GM19372 (cell line): ENCODE results near the gene SLC5A12.
"Not testable (repeated sequence)": the region's sequence is repeated elsewhere in the genome, so short reads cannot be mapped to it uniquely, and the experiment has no call there.

Experiments used
- ATAC-seq: cut with Tn5 transposase; IDR thresholded peaks from one replicate; pipeline ENCODE4 v1.9.1; 2021; ENCODE audit warnings: mild to moderate bottlenecking, low read depth, moderate library complexity; ENCODE audit not compliant: unreplicated experiment

Gene SLC5A12

DNA sequence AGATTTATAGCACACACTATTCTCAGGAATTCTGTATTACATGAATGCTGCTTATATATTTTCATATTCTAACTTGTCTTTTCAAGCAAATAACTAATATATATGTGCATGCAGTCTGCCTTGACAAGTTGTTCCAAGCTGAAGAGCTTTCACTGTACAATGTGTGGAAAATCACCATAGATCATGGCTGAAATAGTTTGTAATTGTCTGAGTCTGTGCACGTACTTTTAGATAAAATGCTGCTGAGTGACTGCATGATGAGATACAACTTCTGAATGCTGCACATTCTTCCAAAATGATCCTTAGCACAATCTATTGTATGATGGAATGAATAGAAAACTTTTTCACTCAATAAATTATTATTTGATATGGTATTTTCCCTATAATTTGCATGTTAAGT is 58.9 kb downstream of the SLC5A12 start:
- no peak for ATAC-seq

DNA sequence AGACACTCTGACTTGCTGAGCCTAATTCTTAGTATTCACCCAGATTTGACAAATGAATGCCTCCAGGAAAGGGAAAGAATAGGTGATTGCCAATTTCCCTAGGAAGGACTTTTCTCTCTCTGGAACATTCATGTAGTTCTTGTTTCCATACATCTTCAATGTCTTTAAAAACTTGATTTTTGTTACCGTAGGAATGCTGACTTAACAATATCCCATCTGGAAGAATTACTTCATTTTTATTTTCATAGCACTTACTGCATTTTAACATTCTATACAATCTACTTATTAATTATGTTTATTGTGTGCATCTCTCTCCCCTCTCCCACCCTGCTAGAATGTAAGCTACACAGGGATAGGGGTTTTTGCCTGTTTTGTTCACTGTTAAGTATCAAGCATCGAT is 66.6 kb downstream of the SLC5A12 start:
- no peak for ATAC-seq

DNA sequence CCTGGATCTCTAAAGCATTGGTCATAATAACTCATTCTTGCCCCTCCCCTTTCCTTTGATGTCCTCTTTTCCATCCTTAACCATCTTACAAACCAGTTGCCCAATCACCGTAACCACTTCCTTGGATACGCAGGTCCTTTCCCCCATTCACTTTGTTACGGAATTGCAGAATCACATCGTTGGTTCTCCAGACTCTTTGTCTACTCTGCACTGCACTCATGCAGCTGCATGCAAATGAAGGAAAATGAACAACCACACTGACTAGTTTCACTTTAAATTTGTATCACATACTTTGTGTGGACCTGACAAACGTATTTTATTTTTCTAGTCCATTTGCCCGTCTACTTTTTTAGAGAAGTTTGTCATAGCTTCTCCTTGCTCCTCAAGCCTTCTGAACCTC is 69.9 kb downstream of the SLC5A12 start:
- no peak for ATAC-seq

DNA sequence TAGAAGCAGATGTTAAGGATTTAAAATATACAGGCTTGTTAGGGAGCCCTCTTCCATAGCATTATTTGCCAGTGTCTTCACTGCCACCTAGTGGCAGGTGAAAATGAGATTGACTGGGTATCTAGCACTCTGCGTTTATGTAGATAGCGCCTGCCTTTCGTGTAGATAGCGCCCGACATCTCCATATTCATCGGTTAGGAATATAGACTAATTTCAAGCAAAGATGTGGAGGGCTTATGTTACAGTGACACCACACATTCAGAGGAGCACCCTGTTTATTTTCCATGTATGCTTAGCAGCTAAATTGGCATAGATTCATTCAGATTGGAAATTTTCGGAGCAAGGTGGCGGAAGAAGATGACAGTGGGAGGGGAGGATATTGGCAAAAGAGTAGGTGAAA is 72.0 kb downstream of the SLC5A12 start:
- peak; percentile 78 for ATAC-seq

DNA sequence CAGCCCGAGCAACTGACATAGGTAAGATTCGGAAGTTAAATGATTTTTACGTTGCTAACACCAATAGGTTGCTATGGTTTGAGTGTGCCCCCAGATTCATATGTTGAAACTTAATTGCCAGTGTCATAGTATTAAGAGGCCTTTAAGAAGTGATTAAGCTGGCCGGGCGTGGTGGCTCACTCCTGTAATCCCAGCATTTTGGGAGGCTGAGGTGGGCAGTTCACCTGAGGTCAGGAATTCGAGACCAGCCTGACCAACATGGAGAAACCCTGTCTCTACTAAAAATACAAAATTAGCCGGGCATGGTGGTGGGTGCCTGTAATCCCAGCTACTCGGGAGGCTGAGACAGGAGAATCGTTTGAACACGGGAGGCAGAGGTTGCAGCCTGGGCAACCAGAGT is 78.5 kb downstream of the SLC5A12 start:
- ATAC-seq, result not testable (repeated sequence)

DNA sequence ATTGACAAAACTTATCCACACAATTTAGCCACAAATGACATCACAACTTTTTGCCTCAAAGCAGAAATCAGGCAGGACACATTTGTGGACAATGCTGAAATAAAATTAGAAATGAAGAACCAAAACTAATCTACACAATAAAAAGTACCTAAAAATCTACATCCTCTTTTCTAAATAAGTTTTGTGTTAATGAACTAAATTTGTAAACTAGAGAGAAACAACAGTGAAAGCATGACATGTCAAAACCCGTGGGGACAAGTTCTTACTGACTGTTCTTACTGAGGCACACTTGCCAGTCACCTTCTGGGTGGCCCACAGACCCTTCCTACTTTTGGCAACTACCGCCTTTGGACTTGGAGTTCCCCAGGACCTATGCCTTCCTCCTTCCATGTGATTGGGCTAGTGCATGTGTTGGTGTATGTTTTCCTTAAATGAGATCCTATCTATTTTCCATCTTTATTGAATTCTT is 89.1 kb downstream of the SLC5A12 start:
- ATAC-seq, result peak; percentile 57

DNA sequence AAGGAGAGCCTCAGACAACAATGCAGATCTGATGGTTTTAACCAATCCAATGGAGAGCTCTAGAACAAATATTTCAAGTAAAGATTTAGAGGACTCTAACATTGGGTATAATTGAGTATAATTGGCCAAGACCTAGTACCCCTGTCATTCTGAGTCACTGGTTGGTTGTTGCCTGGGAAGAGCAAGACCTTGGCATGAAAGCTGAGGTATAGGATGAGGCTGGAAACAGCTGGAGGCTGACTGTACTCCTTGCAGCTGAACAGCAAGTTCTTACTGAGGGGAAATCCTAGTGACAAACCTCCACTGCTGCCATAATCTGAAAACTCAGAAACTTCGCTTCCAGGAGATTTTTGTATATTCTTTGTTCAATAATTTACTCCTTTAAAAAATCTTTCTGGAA is 95.5 kb downstream of the SLC5A12 start:
- ATAC-seq, result no peak

DNA sequence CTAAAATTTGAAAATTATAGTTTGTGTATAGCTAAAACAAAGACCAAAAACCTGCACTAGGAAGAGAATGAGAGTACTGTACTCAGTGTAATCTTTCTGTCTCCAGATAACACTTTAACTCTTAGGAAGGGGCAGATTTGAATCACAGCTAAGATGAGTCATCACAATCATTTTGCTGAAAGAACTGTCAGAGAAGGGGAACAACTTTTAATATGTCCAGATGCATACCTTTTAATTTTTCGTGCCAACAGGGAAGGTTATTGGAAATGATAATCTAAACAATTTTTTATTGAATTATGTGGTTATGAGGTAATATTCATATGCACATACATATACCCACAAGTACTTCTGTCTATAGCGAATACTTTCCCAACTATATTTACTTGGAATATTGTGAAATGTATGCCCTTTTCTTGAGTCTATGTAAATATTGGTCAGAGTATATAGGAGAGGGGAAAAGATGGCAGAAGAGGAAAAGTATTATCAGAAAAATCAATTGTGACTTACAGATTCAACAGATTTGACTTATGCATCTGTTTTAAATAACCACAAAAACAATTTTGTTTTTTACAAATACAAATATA is 98.7 kb downstream of the SLC5A12 start:
- ATAC-seq, result no peak

DNA sequence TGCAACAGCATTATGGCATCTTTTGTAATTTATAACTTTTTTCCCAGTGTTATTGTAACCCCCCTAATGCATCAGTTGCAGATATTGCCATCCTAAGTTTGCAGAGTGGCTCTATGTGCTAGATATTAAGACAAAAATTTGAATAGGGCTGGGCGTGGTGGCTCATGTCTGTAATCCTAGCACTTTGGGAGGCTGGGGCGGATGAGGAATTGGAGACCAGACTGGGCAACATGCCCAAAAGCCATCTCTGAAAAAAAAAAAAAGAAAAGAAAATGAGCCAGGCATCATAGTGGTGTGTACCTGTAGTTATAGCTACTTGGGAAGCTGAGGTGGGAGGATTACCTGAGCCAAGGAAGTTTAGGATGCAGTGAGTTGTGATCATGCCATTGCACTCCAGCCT is 99.7 kb downstream of the SLC5A12 start:
- ATAC-seq, result no peak

DNA sequence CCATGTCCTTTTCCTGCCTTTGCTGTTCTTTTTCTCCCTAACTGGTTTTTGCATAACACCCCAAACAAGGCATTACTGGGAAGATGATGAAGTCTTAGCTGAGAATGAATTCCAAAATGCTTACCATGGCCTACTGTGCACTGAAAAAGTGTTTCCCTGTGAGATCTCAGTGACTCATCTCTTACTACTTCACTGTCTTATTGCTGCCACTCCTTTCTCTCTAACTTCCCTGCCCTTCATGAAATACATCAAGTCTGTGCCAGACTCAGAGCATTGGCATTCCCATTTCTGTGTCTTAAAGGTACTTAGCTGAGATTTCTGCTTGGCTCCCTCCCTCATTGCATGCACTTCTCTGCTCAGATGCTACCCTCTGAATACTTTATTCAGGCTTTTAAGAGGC is 100.7 kb downstream of the SLC5A12 start:
- ATAC-seq, result no peak

DNA sequence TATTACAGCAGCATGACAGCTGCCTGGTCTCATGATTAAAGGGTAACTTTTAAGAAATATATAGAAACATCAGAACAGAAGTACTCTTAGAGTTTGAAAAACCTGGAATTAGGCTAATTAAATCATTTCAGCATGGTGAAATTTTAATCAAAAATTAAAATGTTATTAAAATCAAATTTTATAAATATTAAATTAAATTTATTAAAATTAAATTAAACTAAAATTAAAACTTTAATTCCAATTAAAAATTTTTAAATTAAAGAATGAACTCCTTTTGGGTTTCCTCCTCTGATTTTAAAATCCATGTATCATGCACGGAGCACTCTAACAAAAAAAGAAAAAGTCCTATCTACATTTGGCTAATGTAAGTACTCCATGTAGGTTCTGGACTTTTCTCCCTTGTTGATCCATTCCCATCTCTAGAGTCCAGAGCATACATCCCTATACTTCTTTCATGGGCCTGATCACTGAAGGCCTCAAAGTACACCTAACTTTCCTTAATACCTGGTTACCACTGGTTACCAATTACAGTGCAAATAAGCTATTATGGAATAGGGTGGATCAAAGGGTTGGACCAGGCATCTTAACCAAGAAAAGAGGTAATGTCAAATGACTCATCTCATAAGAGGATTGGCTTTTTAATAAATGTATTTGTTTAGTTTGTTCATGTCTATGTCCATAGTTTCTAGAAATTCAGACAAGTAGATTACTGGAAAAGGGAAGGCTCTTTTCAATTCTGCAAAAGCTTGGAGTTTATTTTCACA is 101.4 kb downstream of the SLC5A12 start:
- ATAC-seq, result no peak

DNA sequence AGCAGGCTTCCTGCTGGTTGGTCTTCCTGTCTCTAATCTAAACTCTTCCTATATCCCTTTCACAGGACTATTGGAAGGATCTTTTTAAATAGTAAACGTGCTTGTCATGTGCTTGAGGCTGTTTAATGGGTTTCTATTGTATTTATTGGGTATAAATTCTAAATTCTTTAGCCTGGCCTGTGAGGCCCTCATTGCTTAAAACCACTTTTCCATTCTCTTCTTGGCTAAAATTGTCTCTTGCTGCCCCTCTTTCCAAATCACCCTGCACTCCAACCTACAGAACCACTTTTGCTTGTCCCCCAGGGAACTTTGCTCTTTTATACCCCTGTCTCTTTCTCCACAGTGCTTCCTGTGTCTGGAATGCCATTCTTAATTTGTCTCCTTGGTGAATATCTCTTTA is 103.4 kb downstream of the SLC5A12 start:
- no peak for ATAC-seq
